ENCODE results near the gene PTPRD.

DNA sequence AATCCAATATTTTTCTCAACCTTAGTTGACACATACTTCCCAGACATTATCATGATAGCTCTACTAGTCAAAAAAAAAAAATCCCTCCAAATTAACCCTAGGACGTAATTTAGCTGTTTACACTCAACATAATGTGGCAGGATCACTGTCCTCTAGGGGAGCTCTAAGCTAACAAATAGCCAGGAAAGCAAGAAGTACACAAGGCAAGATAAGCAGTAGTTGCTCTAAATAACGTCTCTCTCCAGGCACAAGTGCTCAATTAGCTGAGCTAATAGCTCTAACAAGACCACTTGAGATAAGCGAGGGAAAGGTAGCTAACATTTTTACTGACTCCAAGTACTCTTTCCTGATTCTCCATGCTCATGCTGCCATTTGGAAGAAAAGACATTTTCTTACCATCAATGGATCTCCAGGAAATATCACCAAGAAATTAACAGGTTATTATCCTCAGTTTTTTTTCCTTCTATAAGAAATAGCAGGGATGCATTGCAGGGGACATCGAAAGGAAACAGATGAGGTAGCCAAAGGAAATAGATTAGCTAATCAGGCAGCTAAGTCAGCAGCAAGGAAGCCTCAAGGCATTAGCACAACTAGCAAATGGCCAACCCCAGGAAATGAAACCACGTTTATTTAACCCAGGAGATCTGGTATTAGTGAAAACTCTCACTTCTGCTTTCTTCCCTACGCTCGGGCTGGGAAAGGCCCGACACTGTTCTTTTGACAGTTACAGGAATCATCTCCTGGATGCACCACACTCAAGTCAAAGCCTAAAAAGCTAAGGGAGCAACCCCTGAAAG lies 614.1 kb downstream of the PTPRD start:
- no peak for TF ChIP-seq STAT6 (CRISPR knock-in tag; IDR thresholded peaks at IDR 0.05)
- TF ChIP-seq ZBTB34 (CRISPR knock-in tag; IDR thresholded peaks at IDR 0.05) = no peak
- TF ChIP-seq KLF10 (CRISPR knock-in tag; IDR thresholded peaks at IDR 0.05) = no peak
- TF ChIP-seq FOXA1 (IDR thresholded peaks at IDR 0.05; ENCODE audit: borderline replicate concordance) = no peak
